Keratinocyte (primary cell): Measurements from ENCODE around the gene AKAP6. TPM values are rescaled to one million over a fixed set of nuclear protein-coding genes. Genes with fewer than 3 reads are reported as not detected.

Experiments
- DNase-seq: peaks from one replicate; pipeline ENCODE4 v3.0.0-alpha.2; 2011; ENCODE audit warnings: low read depth, missing footprints, low spot score
- FAIRE-seq: peaks from 2 replicates; lab custom pipeline; 2011; peaks lifted over from hg19 to GRCh38; lab: Jason Lieb, UNC
- H2AFZ ChIP-seq: 2 replicates; pipeline ENCODE4 v1.6.0; 2012; ENCODE audit warnings: low read length, control low read depth, inconsistent platforms; ENCODE audit not compliant: control insufficient read depth
- H3K27ac ChIP-seq: 2 replicates; pipeline ENCODE4 v1.5.1; 2011; ENCODE audit warnings: low read length; ENCODE audit not compliant: control insufficient read depth, insufficient read depth
- H3K27me3 ChIP-seq: 3 replicates; pipeline ENCODE4 v1.6.0; 2011; ENCODE audit warnings: low read length; ENCODE audit not compliant: control insufficient read depth, insufficient read depth; ENCODE audit errors: extremely low read depth
- H3K36me3 ChIP-seq, 2 experiments: 2 replicates in 1 of 2; 3 replicates in 1 of 2; pipeline ENCODE4 v1.5.1; 2011; ENCODE audit warnings: low read length in 2 of 2, mild to moderate bottlenecking in 1 of 2; ENCODE audit not compliant: control insufficient read depth in 2 of 2, insufficient read depth in 2 of 2; ENCODE audit errors: extremely low read depth in 1 of 2
- H3K4me1 ChIP-seq: 3 replicates; pipeline ENCODE4 v1.5.1; 2011; ENCODE audit warnings: low read length; ENCODE audit not compliant: control insufficient read depth, insufficient read depth; ENCODE audit errors: extremely low read depth
- H3K4me2 ChIP-seq: 3 replicates; pipeline ENCODE4 v1.6.0; 2011; ENCODE audit warnings: low read depth, low read length; ENCODE audit not compliant: control insufficient read depth, insufficient read depth; ENCODE audit errors: extremely low read depth
- H3K4me3 ChIP-seq, 3 experiments: fragments of 200-600 bp in 1 of 3; sonication (generic) in 1 of 3; 2 replicates in 2 of 3; 3 replicates in 1 of 3; pipeline ENCODE4 v1.5.1; 2011 to 2016; ENCODE audit warnings: low read length in 3 of 3, mild to moderate bottlenecking in 3 of 3, control low read depth in 2 of 3, inconsistent platforms in 1 of 3, low read depth in 1 of 3, mixed read lengths in 1 of 3, mixed run types in 1 of 3, moderate library complexity in 1 of 3; ENCODE audit not compliant: control insufficient read depth in 2 of 3, insufficient read depth in 2 of 3; ENCODE audit errors: extremely low read depth in 1 of 3
- H3K79me2 ChIP-seq: 2 replicates; pipeline ENCODE4 v1.6.0; 2012; ENCODE audit warnings: low read length; ENCODE audit not compliant: control insufficient read depth, insufficient read depth
- H3K9ac ChIP-seq: 3 replicates; pipeline ENCODE4 v1.6.0; 2011; ENCODE audit warnings: low read length; ENCODE audit not compliant: control insufficient read depth, insufficient read depth; ENCODE audit errors: extremely low read depth
- H3K9me1 ChIP-seq: 3 replicates; pipeline ENCODE4 v1.6.0; 2011; ENCODE audit warnings: low read length; ENCODE audit not compliant: control insufficient read depth, insufficient read depth; ENCODE audit errors: extremely low read depth
- H3K9me3 ChIP-seq: 2 replicates; pipeline ENCODE4 v1.5.1; 2012; ENCODE audit warnings: low read depth, low read length; ENCODE audit not compliant: control insufficient read depth
- H4K20me1 ChIP-seq: 3 replicates; pipeline ENCODE4 v1.6.0; 2011; ENCODE audit warnings: low read length; ENCODE audit not compliant: control insufficient read depth, insufficient read depth; ENCODE audit errors: extremely low read depth
- EZH2 ChIP-seq: IDR thresholded peaks from one replicate; pipeline ENCODE4 v1.6.1; 2012; ENCODE audit warnings: inconsistent platforms, mild to moderate bottlenecking, low read length, moderate library complexity
- dilution Hi-C: fragments of 300-500 bp; cut with MboI; formaldehyde crosslinking; loops from one replicate; pipeline ENCODE4 v1.7.0; 2020; ENCODE audit warnings: low sequenced_read_pairs; ENCODE audit not compliant: extremely low pct_ligation_motif_present
- polyA plus RNA-seq, 5 experiments: library from polyadenylated mRNA; depleted of rRNA in 3 of 5; stranded (reverse) in 3 of 5; stranded (forward) in 1 of 5; unstranded in 1 of 5; fragments of >200 nt; gene quantifications; 1 replicate in 1 of 5; 2 replicates in 3 of 5; 3 replicates in 1 of 5; pipeline versions ENCODE4 v1.2.1 to v1.2.3, GENCODE V29; 2011 to 2012; ENCODE audit warnings: missing spikeins in 2 of 5, low read depth in 1 of 5, low replicate concordance in 1 of 5
- TF ChIP-seq, protein P1 (sequence below), 3 experiments: IDR thresholded peaks in 1 of 3; conservative IDR thresholded peaks in 1 of 3; optimal IDR thresholded peaks in 1 of 3; 2 replicates in 2 of 3; 3 replicates in 1 of 3; pipeline versions ENCODE3 to v1.5.1; 2011; ENCODE audit warnings: low read length in 3 of 3, mild to moderate bottlenecking in 3 of 3, moderate library complexity in 2 of 3, control low read depth in 1 of 3, inconsistent platforms in 1 of 3; ENCODE audit not compliant: insufficient read depth in 2 of 3; ENCODE audit errors: extremely low read depth in 1 of 3

AKAP6 gene
- polyA plus RNA-seq, 1 donor (not counting 4 experiments of a cell fraction or from before 2014, with no cell fraction given), result 2.0 TPM

DNA sequence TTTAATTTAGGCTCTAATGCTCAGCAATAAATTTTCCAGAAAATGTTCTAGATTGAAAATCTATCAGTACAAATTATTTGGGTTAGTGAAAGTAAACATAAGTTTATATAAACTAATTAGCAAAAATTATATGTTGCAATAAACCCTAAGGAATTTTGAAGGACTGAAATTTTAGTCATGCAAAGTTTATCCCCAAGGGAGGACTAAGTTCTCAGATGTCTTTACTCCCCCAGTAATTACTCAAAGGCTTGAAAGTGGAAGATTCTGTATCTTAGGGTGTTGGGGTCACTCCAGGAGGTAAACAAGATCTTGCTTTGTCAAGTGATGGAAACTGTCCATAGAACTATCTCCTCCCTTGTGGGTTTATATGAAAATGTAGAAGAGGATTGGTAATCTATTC is 183.7 kb downstream of the AKAP6 start:
- FAIRE-seq, result no peak

DNA sequence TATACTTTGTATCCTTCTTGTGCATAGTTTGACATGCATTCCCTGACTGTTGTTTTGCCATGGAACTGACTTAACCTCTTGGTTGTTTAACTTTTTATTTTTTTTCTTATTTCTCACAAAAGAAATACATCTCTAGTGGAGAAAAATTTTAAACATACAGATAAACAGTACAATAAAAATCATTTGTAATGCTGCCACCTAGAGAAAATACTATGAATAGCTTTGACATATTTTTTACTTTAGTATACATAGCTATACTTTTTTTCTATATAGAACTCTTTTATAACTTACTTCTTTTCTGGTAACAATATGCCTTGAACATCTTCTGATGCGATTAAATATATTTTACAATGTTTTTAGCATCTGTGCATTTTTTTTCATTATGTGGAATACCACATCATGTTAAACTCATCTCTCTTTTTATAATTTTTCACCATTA is 184.5 kb downstream of the AKAP6 start:
- H3K36me3 ChIP-seq, result no peaks in the 10 kb centered on the region
- no peak overlapping the region for H3K9ac ChIP-seq
- H3K27me3 ChIP-seq, result no peaks in the 10 kb centered on the region
- peak overlapping the region; percentile 54 for H2AFZ ChIP-seq
- TF ChIP-seq EZH2, result no peak
- TF ChIP-seq, protein P1, sequence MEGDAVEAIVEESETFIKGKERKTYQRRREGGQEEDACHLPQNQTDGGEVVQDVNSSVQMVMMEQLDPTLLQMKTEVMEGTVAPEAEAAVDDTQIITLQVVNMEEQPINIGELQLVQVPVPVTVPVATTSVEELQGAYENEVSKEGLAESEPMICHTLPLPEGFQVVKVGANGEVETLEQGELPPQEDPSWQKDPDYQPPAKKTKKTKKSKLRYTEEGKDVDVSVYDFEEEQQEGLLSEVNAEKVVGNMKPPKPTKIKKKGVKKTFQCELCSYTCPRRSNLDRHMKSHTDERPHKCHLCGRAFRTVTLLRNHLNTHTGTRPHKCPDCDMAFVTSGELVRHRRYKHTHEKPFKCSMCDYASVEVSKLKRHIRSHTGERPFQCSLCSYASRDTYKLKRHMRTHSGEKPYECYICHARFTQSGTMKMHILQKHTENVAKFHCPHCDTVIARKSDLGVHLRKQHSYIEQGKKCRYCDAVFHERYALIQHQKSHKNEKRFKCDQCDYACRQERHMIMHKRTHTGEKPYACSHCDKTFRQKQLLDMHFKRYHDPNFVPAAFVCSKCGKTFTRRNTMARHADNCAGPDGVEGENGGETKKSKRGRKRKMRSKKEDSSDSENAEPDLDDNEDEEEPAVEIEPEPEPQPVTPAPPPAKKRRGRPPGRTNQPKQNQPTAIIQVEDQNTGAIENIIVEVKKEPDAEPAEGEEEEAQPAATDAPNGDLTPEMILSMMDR (optimal IDR thresholded peaks at IDR 0.05 in 1 of 3, IDR thresholded peaks at IDR 0.05 in 1 of 3, conservative IDR thresholded peaks at IDR 0.05 in 1 of 3; ENCODE audit: extremely low read depth in 1 of 3, insufficient read depth in 2 of 3, low read length in 3 of 3), result peak in 1 of 3 experiments; percentile 23
- H4K20me1 ChIP-seq, result no peaks in the 10 kb centered on the region
- no peaks in the 10 kb centered on the region for H3K79me2 ChIP-seq
- DNase-seq (no peak), FAIRE-seq (no peak)
- no peaks in the 10 kb centered on the region for H3K9me3 ChIP-seq
- no peak overlapping the region for H3K4me3 ChIP-seq
- dilution Hi-C loops, result no loop called here
- no peak overlapping the region for H3K4me2 ChIP-seq
- peaks cover 11% of the 10 kb centered on the region for H3K4me1 ChIP-seq
- no peaks in the 10 kb centered on the region for H3K9me1 ChIP-seq
- no peak overlapping the region for H3K27ac ChIP-seq

More for the DNA sequence above, 183.7 kb downstream of the AKAP6 start:
- Histone ChIP-seq H3K9me3 (no peaks in the 10 kb centered on the region), H4K20me1 (no peaks in the 10 kb centered on the region), H3K27me3 (no peaks in the 10 kb centered on the region), H3K9me1 (no peaks in the 10 kb centered on the region), H3K9ac (no peak overlapping the region), H3K27ac (no peak overlapping the region), H3K4me3 (no peak overlapping the region), H3K4me1 (peaks cover 18% of the 10 kb centered on the region), H2AFZ (no peak overlapping the region), H3K79me2 (no peaks in the 10 kb centered on the region), H3K36me3 (no peaks in the 10 kb centered on the region), H3K4me2 (no peak overlapping the region)
- TF ChIP-seq, protein P1 (optimal IDR thresholded peaks at IDR 0.05 in 1 of 3, IDR thresholded peaks at IDR 0.05 in 1 of 3, conservative IDR thresholded peaks at IDR 0.05 in 1 of 3; ENCODE audit: extremely low read depth in 1 of 3, insufficient read depth in 2 of 3, low read length in 3 of 3), result no peak
- no peak for TF ChIP-seq EZH2
- dilution Hi-C loops, result no loop called here
- DNase-seq, result no peak
